SK-N-SH treated with all-trans-retinoic acid at 6 μM for 48 hours (cell line): ENCODE measurements around the gene FRMD4A.

ENCODE experiments used
- ATAC-seq: fragments of 200-7000 bp; cut with Tn5 transposase; 3 replicates; pipeline ENCODE4 v1.9.1; 2020; ENCODE audit warnings: mild to moderate bottlenecking, moderate library complexity
- ARNTL ChIP-seq: fragments of 450-650 bp; formaldehyde crosslinking; IDR thresholded peaks from 2 replicates; pipeline ENCODE4 v1.5.0; 2020; ENCODE audit warnings: low read depth, mild to moderate bottlenecking, moderate library complexity, borderline replicate concordance
- CSDC2 ChIP-seq: fragments of 250-450 bp; sonication (Bioruptor Pico); IDR thresholded peaks from 2 replicates; pipeline ENCODE4 v1.5.0; 2020; ENCODE audit warnings: mild to moderate bottlenecking, moderate library complexity
- GLIS3 ChIP-seq: fragments of 250-450 bp; sonication (Bioruptor Pico); IDR thresholded peaks from 2 replicates; pipeline ENCODE4 v1.5.0; 2020; ENCODE audit warnings: mild to moderate bottlenecking, moderate library complexity
- ISL1 ChIP-seq: fragments of 250-450 bp; sonication (Bioruptor Pico); IDR thresholded peaks from 2 replicates; pipeline ENCODE4 v2.1.2; 2022; ENCODE audit warnings: mild to moderate bottlenecking, moderate library complexity
- OSR1 ChIP-seq: fragments of 250-450 bp; sonication (Bioruptor Pico); IDR thresholded peaks from 2 replicates; pipeline ENCODE4 v1.8.0; 2022; ENCODE audit warnings: moderate library complexity, mild to moderate bottlenecking, inconsistent platforms
- RARB ChIP-seq: fragments of 250-450 bp; sonication (Bioruptor Pico); IDR thresholded peaks from 2 replicates; pipeline ENCODE4 v1.8.0; 2021; ENCODE audit warnings: mild to moderate bottlenecking, moderate library complexity
- SNAI2 ChIP-seq: fragments of 250-450 bp; sonication (Bioruptor Pico); IDR thresholded peaks from 2 replicates; pipeline ENCODE4 v1.5.0; 2020; ENCODE audit warnings: mild to moderate bottlenecking, moderate library complexity
- TCF4 ChIP-seq: fragments of 250-450 bp; sonication (Bioruptor Pico); IDR thresholded peaks from 2 replicates; pipeline ENCODE4 v1.8.0; 2021; ENCODE audit warnings: mild to moderate bottlenecking, moderate library complexity, borderline replicate concordance
- ZC3H10 ChIP-seq: fragments of 250-450 bp; sonication (Bioruptor Pico); IDR thresholded peaks from 2 replicates; pipeline ENCODE4 v1.5.1; 2021; ENCODE audit warnings: mild to moderate bottlenecking, moderate library complexity
- ZFP3 ChIP-seq: fragments of 250-450 bp; sonication (Bioruptor Pico); IDR thresholded peaks from 2 replicates; pipeline ENCODE4 v1.5.0; 2020; ENCODE audit warnings: mild to moderate bottlenecking, moderate library complexity
- ZFP30 ChIP-seq: fragments of 450-650 bp; formaldehyde crosslinking; IDR thresholded peaks from 2 replicates; pipeline ENCODE4 v1.5.0; 2022; ENCODE audit warnings: mild to moderate bottlenecking, moderate library complexity
- ZNF565 ChIP-seq: fragments of 450-650 bp; formaldehyde crosslinking; conservative IDR thresholded peaks from 2 replicates; pipeline ENCODE4 v1.5.0; 2020; ENCODE audit warnings: low read depth, mild to moderate bottlenecking, moderate library complexity
- ZNF70 ChIP-seq: fragments of 450-650 bp; formaldehyde crosslinking; IDR thresholded peaks from 2 replicates; pipeline ENCODE4 v1.5.0; 2020; ENCODE audit warnings: mild to moderate bottlenecking, moderate library complexity
- ZNF8 ChIP-seq: fragments of 450-650 bp; formaldehyde crosslinking; IDR thresholded peaks from 2 replicates; pipeline ENCODE4 v1.5.0; 2020; ENCODE audit warnings: mild to moderate bottlenecking, moderate library complexity
- TF ChIP-seq, protein P1 (sequence below): fragments of 250-450 bp; sonication (Bioruptor Pico); IDR thresholded peaks from 2 replicates; pipeline ENCODE4 v1.8.0; 2020; ENCODE audit warnings: mild to moderate bottlenecking, moderate library complexity, borderline replicate concordance
- TF ChIP-seq, protein P2 (sequence below): fragments of 250-450 bp; sonication (Bioruptor Pico); IDR thresholded peaks from 2 replicates; pipeline ENCODE4 v1.5.1; 2021; ENCODE audit warnings: mild to moderate bottlenecking, moderate library complexity
- TF ChIP-seq, protein P3 (sequence below): fragments of 250-450 bp; sonication (Bioruptor Pico); IDR thresholded peaks from 2 replicates; pipeline ENCODE4 v1.5.0; 2020; ENCODE audit warnings: mild to moderate bottlenecking, moderate library complexity
- TF ChIP-seq, protein P4 (sequence below): fragments of 250-450 bp; sonication (Bioruptor Pico); IDR thresholded peaks from 2 replicates; pipeline ENCODE4 v1.8.0; 2021; ENCODE audit warnings: low read depth, mild to moderate bottlenecking, moderate library complexity, borderline replicate concordance
- TF ChIP-seq, protein P5 (sequence below): fragments of 250-450 bp; sonication (Bioruptor Pico); IDR thresholded peaks from 2 replicates; pipeline ENCODE4 v1.5.1; 2020; ENCODE audit warnings: low read depth, mild to moderate bottlenecking, moderate library complexity

The FRMD4A gene

DNA sequence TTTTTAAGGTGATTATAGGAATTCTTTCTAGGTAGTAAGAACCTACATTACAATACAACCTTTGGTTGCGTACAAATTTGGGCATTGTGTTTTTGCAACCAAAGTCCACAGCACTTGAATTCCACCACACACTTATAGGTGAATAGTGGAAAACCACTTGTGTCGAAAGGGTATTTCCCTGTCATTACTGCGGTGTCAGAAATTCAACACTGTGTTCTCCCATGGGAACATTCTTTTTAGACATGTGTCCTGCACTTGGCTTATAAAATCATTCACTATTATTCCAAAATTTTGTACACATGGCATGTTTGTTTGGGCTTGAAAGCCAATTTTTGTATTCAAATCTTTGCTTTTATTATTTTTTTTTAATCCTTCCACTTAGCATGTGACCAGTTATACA is 410.3 kb downstream of the FRMD4A start:
- no peak for ATAC-seq
- TF ChIP-seq OSR1 (CRISPR knock-in tag): no peak
- TF ChIP-seq, protein P1, sequence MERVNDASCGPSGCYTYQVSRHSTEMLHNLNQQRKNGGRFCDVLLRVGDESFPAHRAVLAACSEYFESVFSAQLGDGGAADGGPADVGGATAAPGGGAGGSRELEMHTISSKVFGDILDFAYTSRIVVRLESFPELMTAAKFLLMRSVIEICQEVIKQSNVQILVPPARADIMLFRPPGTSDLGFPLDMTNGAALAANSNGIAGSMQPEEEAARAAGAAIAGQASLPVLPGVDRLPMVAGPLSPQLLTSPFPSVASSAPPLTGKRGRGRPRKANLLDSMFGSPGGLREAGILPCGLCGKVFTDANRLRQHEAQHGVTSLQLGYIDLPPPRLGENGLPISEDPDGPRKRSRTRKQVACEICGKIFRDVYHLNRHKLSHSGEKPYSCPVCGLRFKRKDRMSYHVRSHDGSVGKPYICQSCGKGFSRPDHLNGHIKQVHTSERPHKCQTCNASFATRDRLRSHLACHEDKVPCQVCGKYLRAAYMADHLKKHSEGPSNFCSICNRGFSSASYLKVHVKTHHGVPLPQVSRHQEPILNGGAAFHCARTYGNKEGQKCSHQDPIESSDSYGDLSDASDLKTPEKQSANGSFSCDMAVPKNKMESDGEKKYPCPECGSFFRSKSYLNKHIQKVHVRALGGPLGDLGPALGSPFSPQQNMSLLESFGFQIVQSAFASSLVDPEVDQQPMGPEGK (CRISPR knock-in tag): no peak
- TF ChIP-seq, protein P2, sequence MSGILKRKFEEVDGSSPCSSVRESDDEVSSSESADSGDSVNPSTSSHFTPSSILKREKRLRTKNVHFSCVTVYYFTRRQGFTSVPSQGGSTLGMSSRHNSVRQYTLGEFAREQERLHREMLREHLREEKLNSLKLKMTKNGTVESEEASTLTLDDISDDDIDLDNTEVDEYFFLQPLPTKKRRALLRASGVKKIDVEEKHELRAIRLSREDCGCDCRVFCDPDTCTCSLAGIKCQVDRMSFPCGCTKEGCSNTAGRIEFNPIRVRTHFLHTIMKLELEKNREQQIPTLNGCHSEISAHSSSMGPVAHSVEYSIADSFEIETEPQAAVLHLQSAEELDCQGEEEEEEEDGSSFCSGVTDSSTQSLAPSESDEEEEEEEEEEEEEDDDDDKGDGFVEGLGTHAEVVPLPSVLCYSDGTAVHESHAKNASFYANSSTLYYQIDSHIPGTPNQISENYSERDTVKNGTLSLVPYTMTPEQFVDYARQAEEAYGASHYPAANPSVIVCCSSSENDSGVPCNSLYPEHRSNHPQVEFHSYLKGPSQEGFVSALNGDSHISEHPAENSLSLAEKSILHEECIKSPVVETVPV (CRISPR knock-in tag): no peak
- no peak for TF ChIP-seq ISL1 (CRISPR knock-in tag)
- TF ChIP-seq SNAI2: no peak
- TF ChIP-seq ARNTL: no peak
- TF ChIP-seq, protein P3, sequence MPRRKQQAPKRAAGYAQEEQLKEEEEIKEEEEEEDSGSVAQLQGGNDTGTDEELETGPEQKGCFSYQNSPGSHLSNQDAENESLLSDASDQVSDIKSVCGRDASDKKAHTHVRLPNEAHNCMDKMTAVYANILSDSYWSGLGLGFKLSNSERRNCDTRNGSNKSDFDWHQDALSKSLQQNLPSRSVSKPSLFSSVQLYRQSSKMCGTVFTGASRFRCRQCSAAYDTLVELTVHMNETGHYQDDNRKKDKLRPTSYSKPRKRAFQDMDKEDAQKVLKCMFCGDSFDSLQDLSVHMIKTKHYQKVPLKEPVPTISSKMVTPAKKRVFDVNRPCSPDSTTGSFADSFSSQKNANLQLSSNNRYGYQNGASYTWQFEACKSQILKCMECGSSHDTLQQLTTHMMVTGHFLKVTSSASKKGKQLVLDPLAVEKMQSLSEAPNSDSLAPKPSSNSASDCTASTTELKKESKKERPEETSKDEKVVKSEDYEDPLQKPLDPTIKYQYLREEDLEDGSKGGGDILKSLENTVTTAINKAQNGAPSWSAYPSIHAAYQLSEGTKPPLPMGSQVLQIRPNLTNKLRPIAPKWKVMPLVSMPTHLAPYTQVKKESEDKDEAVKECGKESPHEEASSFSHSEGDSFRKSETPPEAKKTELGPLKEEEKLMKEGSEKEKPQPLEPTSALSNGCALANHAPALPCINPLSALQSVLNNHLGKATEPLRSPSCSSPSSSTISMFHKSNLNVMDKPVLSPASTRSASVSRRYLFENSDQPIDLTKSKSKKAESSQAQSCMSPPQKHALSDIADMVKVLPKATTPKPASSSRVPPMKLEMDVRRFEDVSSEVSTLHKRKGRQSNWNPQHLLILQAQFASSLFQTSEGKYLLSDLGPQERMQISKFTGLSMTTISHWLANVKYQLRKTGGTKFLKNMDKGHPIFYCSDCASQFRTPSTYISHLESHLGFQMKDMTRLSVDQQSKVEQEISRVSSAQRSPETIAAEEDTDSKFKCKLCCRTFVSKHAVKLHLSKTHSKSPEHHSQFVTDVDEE: no peak
- no peak for TF ChIP-seq CSDC2 (CRISPR knock-in tag)
- TF ChIP-seq GLIS3 (CRISPR knock-in tag): no peak

DNA sequence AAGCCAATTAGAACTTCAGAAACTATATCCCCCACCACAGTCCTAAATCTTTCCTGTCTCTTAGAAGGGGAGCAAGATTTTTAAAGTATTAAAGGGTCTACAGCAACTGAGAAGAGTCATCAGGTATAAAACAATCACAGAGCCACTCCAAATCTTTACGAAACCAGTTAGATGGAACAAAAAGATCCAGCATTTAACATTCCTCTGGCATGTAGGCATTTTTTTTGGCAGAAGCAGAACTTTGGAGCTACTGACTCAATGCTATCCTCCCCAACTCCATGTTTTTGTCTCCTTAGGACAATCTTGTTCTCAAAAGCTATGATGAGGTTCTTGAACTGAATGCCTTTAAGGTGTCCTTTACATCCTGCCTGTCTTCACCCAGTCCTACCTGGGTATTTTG is 410.7 kb downstream of the FRMD4A start:
- ATAC-seq: no peak
- TF ChIP-seq OSR1 (CRISPR knock-in tag): no peak
- TF ChIP-seq ZFP30 (CRISPR knock-in tag): no peak
- no peak for TF ChIP-seq ZFP3 (CRISPR knock-in tag)
- TF ChIP-seq ZNF70 (CRISPR knock-in tag): no peak
- TF ChIP-seq, protein P2 (CRISPR knock-in tag): no peak
- TF ChIP-seq, protein P4, sequence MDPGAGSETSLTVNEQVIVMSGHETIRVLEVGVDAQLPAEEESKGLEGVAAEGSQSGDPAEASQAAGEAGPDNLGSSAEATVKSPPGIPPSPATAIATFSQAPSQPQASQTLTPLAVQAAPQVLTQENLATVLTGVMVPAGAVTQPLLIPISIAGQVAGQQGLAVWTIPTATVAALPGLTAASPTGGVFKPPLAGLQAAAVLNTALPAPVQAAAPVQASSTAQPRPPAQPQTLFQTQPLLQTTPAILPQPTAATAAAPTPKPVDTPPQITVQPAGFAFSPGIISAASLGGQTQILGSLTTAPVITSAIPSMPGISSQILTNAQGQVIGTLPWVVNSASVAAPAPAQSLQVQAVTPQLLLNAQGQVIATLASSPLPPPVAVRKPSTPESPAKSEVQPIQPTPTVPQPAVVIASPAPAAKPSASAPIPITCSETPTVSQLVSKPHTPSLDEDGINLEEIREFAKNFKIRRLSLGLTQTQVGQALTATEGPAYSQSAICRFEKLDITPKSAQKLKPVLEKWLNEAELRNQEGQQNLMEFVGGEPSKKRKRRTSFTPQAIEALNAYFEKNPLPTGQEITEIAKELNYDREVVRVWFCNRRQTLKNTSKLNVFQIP: no peak
- TF ChIP-seq RARB (CRISPR knock-in tag): no peak
- no peak for TF ChIP-seq ZNF8
- TF ChIP-seq ZC3H10: no peak
- TF ChIP-seq ZNF565 (CRISPR knock-in tag): no peak
- TF ChIP-seq, protein P1 (CRISPR knock-in tag): no peak
- TF ChIP-seq, protein P5, sequence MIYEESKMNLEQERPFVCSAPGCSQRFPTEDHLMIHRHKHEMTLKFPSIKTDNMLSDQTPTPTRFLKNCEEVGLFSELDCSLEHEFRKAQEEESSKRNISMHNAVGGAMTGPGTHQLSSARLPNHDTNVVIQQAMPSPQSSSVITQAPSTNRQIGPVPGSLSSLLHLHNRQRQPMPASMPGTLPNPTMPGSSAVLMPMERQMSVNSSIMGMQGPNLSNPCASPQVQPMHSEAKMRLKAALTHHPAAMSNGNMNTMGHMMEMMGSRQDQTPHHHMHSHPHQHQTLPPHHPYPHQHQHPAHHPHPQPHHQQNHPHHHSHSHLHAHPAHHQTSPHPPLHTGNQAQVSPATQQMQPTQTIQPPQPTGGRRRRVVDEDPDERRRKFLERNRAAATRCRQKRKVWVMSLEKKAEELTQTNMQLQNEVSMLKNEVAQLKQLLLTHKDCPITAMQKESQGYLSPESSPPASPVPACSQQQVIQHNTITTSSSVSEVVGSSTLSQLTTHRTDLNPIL (CRISPR knock-in tag): no peak
- TF ChIP-seq GLIS3 (CRISPR knock-in tag): no peak
- no peak for TF ChIP-seq SNAI2
- TF ChIP-seq TCF4 (CRISPR knock-in tag): no peak
